ENCODE measurements around the gene SERTAD3.
"Not testable (repeated sequence)": the region's sequence is repeated elsewhere in the genome, so short reads cannot be mapped to it uniquely, and the experiment has no call there.

Gene SERTAD3

DNA sequence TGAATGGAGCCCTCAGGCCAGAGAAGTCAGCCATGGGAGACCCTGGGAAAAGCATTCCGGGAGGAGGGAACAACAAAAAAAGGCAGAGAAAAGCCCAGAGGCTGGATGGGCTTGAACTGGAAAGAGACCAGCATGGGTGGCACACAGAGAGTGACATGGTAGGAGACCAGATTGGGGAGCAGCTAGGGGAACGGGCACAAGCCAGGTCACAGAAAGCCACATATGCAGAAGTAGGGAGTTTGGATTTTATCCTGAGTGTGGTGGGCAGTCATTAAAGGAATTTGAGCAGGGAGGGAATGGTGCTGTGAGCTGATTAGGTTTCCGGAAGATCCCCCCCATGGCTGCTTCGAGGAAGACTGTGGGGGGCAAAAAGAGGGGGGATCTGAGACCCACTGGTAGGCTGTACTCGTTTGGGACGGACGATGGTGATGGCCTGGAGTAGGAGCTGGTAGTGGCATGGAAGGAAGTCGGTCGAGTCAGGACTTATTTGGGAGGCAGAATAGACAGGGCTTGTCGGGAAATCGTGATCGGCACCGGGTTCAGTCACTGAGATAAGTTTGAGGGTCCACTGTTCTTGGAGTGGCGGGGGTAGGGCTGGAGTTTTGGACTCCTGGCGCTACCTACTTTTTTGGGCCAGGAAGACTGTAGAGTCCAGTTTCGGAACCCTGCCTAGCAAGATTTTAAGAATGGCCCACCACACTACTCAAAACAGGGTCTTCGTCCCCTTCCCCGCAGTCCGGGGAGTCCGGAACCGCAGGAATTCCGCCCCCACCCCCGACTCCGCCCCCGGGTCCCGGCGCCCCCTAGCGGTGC is 19.3 kb downstream of the SERTAD3 start:
- DNase-seq = no peak

DNA sequence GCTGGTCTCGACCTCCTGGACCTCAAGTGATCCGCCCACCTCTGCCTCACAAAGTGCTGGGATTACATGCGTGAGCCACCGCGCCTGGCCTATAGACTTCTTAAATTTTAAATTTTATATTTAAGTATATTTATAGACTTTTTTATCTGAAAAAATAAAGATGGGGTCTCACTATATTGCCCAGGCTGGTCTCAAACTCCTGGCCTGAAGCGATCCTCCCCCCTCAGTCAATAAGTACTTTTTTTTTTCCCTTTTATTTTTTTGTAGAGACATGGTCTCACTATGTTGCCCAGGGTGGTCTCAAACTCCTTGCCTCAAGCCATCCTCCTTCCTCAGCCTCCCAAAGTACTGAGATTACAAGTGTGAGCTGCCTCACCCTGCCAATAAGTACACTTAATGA is 20.2 kb downstream of the SERTAD3 start:
- no peak for DNase-seq

DNA sequence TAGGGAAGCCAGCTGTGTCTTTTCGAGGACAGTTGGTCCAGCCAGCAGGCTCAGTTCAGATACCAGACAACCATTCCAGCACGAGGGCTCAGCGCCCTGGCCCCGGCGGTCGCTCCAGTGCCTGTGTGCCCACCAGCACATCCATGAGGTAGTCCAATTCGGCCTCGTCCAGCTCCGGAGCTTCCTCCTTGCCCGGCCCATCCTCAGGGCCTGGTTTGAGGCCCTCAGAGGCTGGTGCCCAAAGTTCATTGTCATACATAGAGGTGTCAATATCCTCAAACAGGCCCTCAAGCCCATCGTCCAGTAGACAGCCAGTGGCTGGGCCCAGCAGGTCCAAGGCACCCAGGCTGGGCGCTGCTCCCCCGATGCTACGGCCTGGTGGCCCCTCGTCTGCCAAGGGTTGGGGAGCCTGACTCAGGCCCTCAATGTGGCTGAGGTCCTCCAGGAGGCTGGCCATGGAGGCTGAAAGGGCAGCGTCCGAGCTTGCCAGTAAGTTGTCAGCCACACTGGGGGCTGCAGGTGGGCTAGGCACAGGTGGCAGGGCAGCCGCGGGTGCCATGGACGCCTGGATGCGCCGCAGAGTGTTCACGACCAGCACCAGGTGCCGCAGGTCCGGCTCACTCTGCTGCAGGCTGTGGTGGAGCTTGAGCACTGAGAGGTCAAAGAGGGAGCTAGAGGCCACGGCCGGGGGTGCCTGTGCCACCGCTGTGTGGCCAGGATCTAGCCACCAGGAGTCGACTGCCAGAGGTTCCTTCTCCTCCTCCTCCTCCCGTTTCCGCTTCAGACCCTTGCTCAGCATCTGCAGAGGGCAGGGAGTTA is 21.2 kb downstream of the SERTAD3 start:
- no peak for DNase-seq

DNA sequence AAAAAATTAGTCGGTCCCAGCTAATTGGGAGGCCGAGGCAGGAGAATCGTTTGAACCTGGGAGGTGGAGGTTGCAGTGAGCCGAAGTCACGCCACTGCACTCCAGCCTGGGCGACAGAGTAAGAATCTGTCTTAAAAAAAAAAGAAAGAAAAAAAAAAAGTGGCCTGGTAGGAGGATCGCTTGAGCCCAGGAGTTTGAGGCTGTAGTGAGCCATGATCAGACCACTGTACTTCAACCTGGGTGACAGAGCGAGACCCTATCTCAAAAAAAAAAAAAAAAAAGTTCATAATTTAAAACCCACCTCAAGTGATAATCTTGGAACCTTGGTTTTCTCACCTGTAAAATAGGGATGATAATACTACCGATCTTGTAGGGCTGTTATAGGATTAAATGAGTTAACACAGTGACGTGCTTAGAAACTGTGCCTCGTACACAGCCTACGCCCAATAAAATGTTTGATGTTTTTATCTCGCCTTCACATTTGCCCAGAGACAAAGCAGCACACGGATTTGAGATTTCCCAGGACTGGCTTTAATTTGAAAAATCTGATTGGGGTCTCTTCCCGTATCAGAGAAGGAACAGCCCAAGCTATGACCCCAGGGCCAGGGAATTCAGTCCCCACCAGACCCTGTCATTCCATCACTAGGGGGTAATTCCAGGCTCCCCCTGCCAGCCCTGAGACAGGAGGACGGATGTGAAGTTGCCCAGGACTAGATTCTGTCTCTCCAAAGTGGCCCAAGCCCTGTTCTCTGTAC is 22.0 kb downstream of the SERTAD3 start:
- no peak for DNase-seq

DNA sequence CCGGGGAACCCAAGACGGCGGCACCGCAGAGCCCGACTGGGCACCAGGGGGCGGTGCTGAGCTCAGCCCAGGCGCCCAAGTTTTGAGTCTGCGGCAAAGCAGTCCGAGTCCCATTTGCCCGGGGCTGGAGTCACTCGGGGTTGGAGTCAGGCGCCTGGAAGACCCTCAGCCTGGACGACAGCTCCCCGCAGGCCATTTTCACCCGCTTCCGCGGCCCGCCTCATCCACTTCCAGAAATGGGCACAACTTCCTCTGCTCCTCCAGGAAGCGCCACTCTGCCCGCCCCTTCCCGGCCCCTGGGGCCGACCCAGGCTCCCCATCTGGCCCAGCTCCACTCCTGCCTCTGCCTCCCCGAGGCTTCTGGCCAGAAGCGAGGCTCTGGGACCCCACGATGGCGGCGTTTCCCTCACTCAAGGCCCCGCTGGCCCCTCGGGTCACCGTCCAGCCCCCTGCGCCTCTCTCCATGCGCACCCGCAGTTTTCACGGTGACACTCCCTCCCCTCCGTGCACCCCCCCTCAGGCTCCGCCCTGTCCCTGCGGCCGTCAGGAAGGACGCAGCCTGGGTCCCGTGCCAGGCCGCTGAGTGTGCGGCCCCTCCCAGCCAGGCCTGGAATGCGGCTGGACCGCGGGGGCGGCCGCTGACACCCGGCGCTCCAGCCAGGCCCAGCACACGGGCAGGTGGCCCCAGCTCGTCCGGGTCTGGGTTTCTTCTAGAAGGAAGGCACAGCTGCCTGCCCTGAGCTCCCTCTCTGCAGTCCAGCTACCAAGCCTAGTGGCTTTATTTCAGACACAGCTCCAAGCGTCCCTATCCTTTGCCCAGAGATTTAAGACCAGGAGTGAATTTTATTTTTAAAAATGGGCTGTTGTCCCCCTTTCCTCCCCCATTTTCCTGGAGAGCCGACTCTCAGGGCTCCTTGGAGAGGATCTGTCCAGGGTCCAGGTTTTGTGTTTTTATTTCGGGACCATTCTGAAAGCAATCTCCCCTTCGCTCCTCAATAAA is 23.1 kb downstream of the SERTAD3 start:
- DNase-seq = peak; percentile 71 to 74

- DNase-seq = no peak
Measured at GRCh38 chr19:40420451-40420765, 23.7 kb downstream of the SERTAD3 start.

DNA sequence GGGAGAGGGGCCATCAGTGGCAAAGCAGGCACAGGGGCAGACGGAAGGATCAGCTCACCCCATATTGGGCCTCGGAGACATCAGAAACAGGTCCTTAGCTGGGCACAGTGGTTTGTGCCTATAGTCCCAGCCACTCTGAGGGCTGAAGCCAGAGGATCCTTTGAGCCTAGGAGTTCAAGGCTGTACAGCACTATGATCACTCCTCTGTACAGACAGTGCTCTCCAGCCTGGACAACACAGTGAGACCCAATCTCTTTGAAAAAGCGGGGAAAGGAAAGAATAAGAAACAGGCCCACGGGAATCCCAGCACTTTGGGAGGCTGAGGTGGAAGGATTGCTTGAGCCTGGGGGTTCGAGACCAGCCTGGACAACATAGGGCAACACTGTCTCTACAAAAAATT is 24.4 kb downstream of the SERTAD3 start:
- DNase-seq = no peak

DNA sequence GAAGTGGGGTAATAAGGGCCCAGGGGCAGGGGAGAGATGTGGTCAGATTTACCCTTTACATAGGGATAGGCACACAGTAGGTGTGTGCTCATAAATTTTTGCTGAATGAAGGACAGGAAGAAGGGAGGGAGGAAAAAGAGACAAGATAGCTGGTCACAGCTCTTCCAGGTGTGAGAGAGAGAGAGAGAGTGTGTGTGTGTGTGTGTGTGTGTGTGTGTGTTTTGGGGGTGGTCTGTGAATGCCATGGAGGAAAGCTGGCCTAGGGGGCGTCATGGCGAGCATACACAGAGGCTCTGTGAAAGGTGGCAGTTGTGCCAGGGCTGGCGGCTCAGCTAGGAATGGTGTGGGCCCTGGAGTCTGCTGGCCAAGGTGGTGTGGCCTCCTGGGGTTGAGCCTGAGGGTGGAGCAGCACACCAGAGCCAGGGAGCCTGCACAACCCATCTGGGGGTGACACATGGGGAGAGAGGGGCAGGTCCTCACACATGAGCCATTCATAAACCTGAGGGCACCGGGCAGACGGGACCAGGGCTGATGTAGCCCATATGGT is 25.0 kb downstream of the SERTAD3 start:
- DNase-seq = no peak

DNA sequence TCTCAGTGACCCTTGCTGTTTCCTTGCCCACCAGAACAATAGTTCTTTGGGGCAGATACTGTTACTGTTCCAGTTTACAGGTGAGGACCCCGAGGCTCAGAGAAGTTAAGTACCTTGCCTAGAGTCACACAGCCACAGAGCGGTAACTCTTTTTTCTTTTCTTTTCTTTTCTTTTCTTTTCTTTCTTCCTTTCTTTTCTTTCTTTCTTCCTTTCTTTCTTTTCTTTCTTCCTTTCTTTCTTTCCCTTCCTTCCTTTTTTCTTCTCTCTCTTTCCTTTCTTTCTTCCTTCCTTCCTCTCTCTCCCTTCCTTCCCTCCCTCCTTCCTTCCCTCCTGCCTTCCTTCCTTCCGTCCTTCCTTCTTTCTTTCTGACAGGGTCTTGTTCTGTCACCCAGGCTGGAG is 26.1 kb downstream of the SERTAD3 start:
- no peak for DNase-seq

DNA sequence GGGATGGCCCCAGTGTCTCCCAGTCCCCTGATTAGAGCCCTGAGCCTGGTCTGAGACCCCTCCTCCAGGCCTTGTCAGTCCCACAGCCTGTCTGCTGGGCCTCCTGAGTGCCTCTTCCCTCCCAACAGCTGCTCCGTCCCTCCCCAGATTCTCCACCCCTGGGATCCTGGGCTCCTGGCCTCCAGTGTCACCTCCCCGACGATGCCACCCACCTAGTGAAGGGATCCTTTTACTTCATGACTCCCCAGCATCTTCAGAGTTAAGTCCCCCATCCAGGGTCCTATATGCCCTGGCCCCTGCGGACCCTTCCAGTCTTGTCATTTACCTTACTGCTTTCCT is 26.5 kb downstream of the SERTAD3 start:
- no peak for DNase-seq

GRCh38 chr19:40416918-40417642 is 27.1 kb downstream of the SERTAD3 start:
- DNase-seq = peak in 1 of 2 donors; percentile 21

GRCh38 chr19:40415768-40416167 is 28.4 kb downstream of the SERTAD3 start:
- DNase-seq = no peak

DNA sequence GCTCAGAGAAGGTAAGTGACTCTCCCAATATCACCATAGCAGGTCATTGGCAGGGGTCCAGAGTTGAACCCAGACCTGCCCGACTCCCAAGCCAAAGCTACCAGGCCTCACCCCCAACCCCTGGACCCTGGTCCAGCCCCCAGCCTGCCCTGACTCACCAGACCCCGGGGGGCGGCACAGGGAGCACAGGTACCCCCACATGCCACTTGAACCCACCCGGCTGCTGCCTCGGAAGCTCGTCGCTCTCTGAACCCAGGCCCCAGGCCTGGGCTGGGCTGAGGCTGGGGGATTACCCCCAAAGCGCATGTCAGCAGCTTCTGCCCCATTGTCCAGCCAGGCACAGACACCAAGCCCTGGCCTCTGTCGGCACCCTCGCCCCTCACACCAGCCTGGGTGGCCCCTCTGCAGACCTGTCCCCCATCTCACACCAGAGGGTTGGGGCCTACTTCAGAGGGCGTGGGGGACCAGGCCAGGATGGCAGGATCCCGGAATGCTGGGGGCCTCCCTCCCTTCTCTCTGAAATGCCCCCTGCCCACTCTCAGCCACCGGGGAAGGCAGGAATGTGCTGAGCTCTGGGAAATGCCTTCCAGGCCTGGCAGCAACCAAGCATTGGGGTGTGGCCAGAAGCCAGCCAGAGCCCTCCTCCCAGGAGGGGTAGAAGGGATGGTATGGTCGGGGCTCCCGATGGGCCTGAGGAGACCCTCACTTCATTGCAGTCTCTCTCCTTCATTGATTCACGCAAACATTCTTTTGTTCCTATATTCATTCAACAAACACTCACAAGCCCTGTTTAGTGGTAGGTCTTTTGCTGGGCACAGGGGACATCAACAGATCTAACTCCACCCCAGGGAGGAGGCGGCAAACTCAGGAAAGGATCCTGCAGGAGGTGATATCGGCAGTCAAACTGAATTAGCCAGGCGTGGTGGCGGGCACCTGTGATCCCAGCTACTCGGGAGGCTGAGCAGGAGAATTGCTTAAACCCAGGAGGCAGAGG is 29.3 kb downstream of the SERTAD3 start:
- no peak for DNase-seq

DNA sequence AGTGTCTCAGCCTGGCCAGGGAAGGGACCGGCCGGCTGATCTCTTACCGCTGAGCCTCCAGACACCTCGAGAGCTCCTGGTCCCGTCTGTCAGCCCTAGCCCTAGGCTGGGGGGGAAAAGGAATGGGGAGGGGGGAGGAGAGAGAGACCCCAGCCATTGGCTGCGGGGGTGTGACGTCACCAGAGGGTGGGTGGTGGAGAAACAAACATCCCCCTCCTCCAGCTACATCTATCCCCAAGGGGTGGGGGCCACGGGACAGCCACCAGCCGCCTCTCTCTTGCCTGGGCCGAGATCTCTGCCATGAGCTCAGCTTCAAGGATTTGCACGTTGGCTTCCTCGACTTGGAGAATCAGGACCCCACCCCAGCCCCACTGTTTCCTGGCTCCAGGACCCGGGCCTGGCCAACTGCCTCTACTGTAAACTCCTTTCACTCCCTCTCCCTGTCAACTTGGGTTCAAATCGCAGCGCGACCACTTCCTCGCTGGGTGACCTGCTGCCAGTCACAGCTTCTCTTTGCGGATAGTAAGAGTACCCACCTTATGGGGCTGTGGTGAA is 30.8 kb downstream of the SERTAD3 start, which contains the start of gene PRX:
Gene PRX, minus strand, starts transcription at position 88 of the 555 bp plus-strand sequence. CDS start 5,446 bp downstream, outside the sequence.
- DNase-seq = no peak

- no peak for DNase-seq
Measured at GRCh38 chr19:40412866-40413265, 31.3 kb downstream of the SERTAD3 start.

DNA sequence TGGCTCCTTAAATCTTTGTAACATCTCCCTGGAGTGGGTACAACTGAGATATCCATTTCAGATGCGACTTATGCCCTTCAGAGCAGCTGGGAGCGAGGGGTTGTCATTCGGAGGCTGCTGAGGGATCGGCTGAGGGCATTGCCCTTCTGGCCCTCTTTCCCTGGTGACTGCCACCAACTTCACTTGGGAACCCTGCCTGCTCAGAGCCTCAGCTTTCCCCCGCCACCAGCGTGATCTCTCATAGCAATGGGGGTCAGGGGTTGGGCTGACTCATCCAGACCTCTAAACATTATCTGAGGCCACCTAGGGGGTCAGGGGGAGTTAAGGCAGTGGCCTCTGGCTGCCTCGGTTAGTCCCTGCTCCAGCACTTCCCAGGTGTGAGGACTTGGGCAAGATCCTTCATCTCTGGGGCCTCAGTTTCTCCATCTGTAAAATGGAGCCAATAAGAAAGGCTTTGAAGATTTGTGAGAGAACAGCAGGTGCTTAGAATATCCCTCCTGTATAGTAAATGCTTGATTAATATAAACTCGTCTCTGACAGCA is 32.1 kb downstream of the SERTAD3 start:
- no peak for DNase-seq

GRCh38 chr19:40411125-40411842 is 32.9 kb downstream of the SERTAD3 start:
- DNase-seq = no peak

DNA sequence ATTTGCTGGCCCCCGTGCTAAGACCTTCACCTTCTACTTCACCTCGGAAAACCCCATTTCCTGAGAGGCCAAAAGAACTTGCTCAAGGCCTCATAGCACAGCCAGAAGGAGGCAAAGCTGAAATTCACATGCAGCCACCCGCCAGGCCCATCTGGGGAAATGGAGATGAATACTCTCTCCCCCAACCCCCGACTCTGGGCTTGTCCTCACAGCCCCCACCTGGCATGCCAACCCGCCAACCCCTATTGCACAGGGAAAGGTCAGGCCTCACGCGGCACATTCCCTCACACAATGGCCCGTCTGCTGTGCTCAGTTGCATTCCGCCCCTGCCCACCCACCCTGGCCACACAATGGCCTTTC is 34.1 kb downstream of the SERTAD3 start:
- no peak for DNase-seq

DNA sequence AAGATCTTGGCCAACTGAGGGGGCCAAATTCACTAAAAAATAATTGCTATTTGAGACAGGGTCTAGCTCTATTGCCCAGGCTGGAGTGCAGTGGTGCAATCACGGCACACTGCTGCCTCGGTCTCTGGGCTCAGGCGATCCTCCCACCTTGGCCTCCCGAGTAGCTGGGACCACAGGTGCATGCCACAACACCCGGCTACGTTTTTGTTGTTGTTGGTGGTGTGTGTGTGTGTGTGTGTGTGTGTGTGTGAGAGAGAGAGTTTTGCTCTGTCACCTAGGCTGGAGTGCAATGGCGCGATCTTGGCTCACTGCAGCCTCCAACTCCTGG is 35.6 kb downstream of the SERTAD3 start:
- not testable (repeated sequence) for DNase-seq

All from CD4-positive, alpha-beta T cell treated with Interleukin-1 beta for 1 hour (primary cell).